NCI-H82 treated with DMSO at 0.1 percent for 48 hours (cell line): ENCODE data around the gene DYNLT1.
"Not testable (repeated sequence)": the region's sequence is repeated elsewhere in the genome, so short reads cannot be mapped to it uniquely, and the experiment has no call there.

Source experiments
- DNase-seq: peaks from one replicate; lab custom pipeline; 2025; ENCODE audit not compliant: unreplicated experiment; lab: John Stamatoyannopoulos, UW

DYNLT1 gene

DNA sequence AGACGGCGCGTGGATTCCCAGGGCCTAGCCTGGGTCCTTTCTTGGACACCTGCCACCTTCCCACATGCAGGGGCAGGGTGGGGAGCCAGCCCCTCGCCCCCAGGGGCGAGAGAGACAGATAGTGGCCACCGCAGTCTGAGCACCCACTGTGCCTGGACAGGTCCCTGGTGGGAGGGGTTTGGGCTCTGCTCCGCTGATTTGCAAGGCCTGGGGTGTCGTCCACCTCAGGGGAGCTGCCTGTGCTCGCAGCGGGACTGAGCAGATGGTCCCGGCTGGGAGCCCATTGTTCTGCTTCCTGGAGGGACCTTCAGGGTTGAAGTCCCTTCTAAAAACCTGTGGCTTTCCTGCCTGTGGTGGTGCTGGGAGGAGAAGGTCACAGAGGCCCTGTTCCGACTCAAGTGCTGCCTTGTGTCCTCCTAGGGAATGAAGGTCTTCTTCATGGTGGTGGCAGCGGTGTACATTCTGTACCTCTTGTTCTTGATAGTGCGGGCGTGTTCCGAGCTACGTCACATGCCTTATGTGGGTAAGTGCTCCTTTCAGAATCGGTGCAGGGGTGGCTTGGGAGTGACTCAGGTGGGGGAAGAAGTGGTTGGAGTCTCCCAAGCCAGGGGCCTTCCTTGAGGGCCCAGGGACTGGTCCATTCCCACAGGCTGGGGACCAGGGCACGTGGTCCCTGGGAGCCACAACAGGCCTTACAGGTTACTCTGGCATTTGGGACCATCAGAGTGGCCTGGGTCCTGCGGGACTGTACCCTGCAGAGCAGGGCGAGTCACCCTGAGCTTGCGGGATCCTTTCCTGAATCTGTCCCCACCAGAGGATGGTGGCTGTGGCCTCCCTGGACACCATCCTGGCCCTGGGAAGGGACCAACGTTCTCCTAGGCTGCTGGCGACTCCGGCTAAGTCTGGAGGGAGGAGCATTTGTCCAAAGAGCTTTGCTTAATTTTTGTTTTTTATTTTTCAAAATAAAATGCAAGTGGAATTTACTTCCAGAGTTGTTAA, 19.6 kb downstream of the DYNLT1 start:
- DNase-seq, result no peak

GRCh38 chr6:158622545-158623190, 21.9 kb downstream of the DYNLT1 start:
- no peak for DNase-seq

DNA sequence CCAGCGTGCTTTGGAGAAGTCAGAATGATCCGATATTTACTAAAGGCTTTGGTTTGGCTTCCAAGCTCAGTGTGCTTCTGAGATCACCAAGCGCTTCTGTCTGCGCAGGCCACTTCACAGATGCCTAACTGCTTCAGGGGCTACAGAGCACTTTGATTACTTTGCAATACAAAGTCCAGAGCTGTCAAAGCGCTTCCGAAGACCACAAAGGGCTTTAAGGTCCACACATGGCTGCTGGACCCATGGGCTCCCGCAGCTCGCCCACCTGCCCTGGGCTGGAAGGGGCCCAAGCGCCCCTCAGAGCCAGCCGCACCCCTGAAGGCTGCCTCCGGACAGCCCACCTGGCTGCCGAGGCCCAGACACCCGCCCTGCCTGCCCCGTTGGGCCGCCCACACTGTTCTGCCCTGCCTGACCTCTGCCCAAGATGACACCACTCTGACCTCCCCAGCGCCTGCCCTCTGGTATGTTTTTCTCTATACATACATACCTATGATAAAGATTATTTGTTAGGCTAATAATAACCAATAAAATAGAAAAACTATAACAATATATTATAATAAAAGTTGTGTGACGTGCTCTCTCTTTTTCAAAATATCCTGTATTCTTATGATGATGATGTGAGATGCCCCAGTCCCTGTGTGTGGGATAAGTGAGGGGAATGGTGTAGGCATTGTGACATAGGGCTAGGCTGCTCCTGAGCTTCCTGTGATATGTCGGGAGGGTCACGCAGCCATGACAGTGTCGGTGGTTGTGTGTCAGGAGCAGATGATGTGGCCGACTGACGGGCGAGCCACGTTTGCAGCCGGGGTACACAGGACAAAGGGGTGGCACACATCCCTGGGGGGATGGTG, 22.6 kb downstream of the DYNLT1 start:
- DNase-seq, result no peak

- DNase-seq, result no peak
Measured at GRCh38 chr6:158620963-158621693, 23.4 kb downstream of the DYNLT1 start.

DNA sequence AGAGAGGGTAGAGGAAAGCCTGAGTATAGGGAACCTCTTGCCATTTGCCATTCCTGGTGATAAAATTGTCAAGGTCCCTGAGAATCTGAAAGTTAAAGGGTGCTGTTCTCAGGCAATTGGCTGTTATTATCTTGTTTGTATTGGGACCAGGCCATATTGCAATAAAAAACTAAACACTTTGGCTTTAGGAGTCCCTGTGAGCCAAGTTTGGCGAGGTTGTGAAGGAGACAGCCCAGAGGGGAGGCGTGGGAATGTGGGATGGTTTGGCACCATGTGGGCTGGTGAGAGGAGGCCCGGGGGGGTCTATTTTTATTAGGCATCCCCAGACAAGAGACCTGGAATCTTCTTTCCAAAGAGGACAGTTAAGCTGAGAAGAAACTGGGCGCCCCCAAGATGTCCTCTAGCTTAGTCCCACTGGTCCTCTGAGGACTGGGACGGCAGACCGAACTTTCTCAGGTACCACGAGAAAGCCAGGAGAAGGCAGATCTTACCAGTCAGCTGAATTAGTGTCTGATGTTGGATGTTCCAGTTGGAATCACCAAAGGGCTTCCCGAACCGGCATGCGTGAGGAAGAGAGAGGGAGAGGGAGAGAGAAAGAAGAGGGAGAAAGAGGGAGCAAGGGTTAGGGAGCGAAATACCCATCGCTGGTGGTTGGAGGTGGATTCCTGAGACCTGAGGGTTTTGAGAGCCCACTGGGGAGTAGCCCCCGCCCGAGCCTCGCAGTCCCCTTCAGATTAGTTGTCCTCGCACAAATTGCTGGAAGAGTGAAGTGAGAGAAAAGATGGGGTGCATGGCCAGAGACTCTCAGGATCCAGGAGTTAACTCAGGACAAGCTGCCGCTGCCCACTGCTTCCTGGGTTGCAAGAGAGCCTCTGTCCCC, 24.4 kb downstream of the DYNLT1 start:
- no peak for DNase-seq

DNA sequence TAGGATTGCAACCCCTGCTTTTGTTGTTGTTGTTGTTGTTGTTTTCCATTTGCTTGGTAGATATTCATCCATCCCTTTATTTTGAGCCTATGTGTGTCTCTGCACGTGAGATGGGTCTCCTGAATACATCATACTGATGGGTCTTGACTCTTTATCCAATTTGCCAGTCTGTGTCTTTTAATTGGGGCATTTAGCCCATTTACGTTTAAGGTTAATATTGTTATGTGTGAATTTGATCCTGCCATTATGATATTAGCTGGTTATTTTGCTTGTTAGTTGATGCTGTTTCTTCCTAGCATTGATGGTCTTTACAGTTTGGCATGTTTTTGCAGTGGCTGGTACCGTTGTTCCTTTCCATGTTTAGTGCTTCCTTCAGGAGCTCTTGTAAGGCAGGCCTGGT, 26.3 kb downstream of the DYNLT1 start:
- not testable (repeated sequence) for DNase-seq

DNA sequence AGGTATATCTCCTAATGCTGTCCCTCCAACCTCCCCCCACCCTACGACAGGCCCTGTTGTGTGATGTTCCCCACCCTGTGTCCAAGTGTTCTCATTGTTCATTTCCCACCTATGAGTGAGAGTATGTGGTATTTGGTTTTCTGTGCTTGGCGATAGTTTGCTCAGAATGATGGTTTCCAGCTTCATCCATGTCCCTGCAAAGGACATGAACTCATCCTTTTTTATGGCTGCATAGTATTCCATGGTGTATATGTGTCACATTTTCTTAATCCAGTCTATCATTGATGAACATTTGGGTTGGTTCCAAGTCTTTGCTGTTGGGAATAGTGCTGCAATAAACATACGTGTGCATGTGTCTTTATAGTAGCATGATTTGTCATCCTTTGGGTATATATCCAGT, 29.9 kb downstream of the DYNLT1 start:
- DNase-seq, result not testable (repeated sequence)

DNA sequence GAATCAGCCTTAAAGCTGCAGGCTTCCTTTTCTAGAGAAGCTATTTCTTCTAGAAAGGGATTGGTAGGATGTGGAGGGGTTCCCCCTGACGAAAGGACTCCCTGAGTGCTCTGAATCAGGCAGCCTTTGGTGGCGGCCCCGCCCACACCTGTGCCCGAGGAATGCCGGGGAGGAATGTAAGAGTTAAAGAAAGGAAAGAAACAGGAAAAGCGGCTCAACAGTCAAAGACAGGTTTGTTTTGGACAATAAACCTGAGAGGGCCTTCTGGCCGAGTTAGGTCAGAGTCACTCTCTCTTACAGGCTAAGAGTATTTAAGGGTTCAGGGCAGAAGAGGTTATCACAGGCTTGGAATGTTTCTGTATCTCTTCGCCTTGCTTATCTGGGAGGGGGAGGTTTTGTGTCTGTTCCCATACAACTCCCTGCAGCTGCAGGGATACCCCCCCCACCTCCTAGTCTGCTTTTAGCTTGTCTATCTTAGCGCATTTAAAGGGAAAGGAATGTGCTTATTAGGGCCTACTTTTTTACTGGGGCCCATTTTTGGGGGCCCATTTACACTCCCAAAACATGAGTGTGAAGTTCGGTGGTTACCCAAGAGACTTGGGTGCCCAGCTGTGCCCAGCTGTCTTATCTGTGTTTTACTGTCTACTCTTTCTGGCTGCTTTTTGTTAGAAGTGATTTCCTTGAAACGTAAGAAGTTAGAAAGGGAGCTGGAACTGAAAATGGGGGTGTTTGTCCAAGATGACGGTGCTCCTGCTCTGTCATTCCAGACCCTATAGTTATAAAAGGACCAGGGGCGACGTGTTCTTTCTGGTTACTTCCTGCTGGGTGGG, 32.8 kb downstream of the DYNLT1 start:
- DNase-seq, result no peak

DNA sequence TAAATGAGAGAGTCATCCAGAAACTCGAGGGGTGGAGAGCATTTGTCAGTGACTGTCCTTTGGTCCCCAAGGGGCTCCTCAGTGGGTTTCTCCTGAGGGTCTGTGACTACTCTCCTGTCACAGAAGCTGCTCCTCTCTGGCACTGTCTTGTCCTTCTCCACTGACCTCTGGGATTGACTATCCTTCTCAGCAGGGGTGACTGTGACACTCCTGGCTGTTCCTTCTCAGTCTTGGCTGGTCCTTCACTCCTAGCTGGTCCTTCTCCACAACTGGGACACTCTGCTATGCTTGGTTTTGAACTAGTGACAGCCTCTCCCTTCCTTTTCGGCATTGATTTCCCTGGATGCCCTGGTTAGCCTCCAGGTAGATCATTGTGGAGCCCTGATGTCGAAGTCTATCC, 33.5 kb downstream of the DYNLT1 start:
- no peak for DNase-seq

GRCh38 chr6:158610319-158610968, 34.1 kb downstream of the DYNLT1 start:
- no peak for DNase-seq

GRCh38 chr6:158609455-158610155, 34.9 kb downstream of the DYNLT1 start:
- DNase-seq, result no peak

- DNase-seq, result no peak
Measured at GRCh38 chr6:158608221-158608620, 36.3 kb downstream of the DYNLT1 start.

GRCh38 chr6:158607411-158608170, 37.0 kb downstream of the DYNLT1 start:
- DNase-seq, result no peak

GRCh38 chr6:158606935-158607334, 37.6 kb downstream of the DYNLT1 start:
- DNase-seq, result no peak

- DNase-seq, result not testable (repeated sequence)
Measured at GRCh38 chr6:158606011-158606410, 38.5 kb downstream of the DYNLT1 start.

GRCh38 chr6:158605266-158605878, 39.2 kb downstream of the DYNLT1 start:
- peak; percentile 51 for DNase-seq

DNA sequence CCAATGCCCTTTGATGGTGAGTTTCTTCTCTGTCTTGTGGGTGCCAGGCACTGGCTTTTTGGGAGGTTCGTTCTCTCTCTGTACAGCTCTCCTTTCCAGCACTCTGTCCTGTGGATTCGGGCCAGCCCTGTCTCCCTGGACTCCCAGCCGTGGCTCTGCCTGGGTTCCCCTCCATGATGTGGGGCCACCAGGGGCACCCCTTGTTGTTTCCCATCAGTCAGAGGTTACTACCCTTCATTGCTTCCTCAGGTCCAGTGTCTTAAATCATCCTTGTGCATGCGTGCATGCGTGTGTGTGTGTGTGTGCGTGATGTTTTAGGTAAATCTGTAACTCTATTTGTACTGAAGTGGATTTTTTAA, 40.5 kb downstream of the DYNLT1 start:
- DNase-seq, result no peak
